ENCODE data around the gene NHS. TPM values are rescaled to one million over a fixed set of nuclear protein-coding genes. Genes with fewer than 3 reads are reported as not detected.

The NHS gene
- total and polyA plus RNA-seq, 11 donors, result 0.22 to 3.4 (median 1.1) TPM

DNA sequence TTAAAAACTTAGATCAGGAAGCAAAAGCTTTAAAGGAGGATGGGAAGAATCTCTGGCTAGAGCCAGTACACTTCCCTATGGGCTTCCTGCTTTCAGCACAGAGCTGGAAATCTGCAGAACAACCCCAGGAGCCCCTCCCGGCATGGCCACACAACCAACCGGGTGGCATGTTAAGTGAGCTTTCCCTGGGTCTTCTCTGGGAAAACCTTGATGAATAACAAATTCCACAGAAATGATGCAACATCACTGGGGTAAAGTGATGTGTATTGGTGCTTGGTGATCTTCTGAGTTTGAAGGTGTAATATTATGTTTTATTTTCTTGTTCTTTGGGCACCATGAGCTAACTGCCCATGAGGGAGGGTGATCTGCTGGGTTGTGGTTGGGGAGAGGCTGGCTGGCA is 22.1 kb downstream of the NHS start:
- Histone ChIP-seq H3K4me1 (no peaks in the 10 kb centered on the region), H3K27ac (no peak overlapping the region), H3K36me3 (no peaks in the 10 kb centered on the region), H3K9me3 (peaks cover 0 to 8% (median 0%) of the 10 kb centered on the region in 12 donors), H3K4me3 (no peak overlapping the region), H3K27me3 (peaks cover 0 to 2% (median 0%) of the 10 kb centered on the region in 9 donors)
- intact Hi-C loops (cut with DNase I), result no loop called here
- TF ChIP-seq, protein P1, sequence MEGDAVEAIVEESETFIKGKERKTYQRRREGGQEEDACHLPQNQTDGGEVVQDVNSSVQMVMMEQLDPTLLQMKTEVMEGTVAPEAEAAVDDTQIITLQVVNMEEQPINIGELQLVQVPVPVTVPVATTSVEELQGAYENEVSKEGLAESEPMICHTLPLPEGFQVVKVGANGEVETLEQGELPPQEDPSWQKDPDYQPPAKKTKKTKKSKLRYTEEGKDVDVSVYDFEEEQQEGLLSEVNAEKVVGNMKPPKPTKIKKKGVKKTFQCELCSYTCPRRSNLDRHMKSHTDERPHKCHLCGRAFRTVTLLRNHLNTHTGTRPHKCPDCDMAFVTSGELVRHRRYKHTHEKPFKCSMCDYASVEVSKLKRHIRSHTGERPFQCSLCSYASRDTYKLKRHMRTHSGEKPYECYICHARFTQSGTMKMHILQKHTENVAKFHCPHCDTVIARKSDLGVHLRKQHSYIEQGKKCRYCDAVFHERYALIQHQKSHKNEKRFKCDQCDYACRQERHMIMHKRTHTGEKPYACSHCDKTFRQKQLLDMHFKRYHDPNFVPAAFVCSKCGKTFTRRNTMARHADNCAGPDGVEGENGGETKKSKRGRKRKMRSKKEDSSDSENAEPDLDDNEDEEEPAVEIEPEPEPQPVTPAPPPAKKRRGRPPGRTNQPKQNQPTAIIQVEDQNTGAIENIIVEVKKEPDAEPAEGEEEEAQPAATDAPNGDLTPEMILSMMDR (IDR thresholded peaks at IDR 0.05), result no peak
- TF ChIP-seq POLR2A (IDR thresholded peaks at IDR 0.05), result no peak
- DNase-seq (no peak), ATAC-seq (no peak)
- WGBS, 4 donors, result 56 to 71% (median 62%) methylated on average over 2 of the region's 2 CpGs

- intact Hi-C loops (cut with DNase I), result no loop called here
- peak overlapping the region in 6 of 12 donors; percentile 7 to 36 (median 25) for H3K27ac ChIP-seq
- H3K36me3 ChIP-seq, result no peaks in the 10 kb centered on the region
- ATAC-seq (peak; percentile 37 to 73 (median 42)), DNase-seq (peak in 2 of 5 donors; percentile 21 to 27)
- TF ChIP-seq, protein P1 (IDR thresholded peaks at IDR 0.05), result no peak
- TF ChIP-seq POLR2A (IDR thresholded peaks at IDR 0.05), result no peak
- peaks cover 0 to 5% (median 0%) of the 10 kb centered on the region in 12 donors for H3K9me3 ChIP-seq
- H3K4me3 ChIP-seq, result no peak overlapping the region
- peaks cover 0 to 2% (median 0%) of the 10 kb centered on the region in 9 donors for H3K27me3 ChIP-seq
- no peaks in the 10 kb centered on the region for H3K4me1 ChIP-seq
- WGBS, 4 donors, result 38 to 58% (median 41%) methylated on average over 2 of the region's 2 CpGs
Observed at GRCh38 chrX:17403189-17403691, 28.2 kb downstream of the NHS start.

DNA sequence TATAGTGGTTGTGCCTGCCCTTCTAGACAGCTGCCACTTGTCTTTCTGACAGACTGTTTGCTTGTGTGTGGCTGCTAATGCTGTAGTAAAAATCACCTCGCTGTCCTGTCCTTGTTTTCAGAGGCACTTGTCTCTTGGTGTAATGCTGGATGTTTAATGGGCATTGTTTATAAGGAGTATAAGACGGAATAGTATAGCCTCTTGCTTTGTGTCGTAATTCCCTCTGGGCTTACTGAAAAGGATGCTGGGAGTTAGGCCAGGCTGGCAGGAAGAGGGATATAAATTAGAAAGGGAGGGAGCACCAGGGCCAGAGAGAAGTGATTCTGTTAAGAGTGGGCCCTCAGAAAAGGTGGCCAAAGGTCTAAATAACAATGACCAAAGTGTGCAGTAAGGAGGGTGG is 29.0 kb downstream of the NHS start:
- Histone ChIP-seq H3K27ac (peak overlapping the region in 6 of 12 donors; percentile 14 to 36 (median 25)), H3K4me1 (no peaks in the 10 kb centered on the region)
- intact Hi-C loops (cut with DNase I), result no loop called here

DNA sequence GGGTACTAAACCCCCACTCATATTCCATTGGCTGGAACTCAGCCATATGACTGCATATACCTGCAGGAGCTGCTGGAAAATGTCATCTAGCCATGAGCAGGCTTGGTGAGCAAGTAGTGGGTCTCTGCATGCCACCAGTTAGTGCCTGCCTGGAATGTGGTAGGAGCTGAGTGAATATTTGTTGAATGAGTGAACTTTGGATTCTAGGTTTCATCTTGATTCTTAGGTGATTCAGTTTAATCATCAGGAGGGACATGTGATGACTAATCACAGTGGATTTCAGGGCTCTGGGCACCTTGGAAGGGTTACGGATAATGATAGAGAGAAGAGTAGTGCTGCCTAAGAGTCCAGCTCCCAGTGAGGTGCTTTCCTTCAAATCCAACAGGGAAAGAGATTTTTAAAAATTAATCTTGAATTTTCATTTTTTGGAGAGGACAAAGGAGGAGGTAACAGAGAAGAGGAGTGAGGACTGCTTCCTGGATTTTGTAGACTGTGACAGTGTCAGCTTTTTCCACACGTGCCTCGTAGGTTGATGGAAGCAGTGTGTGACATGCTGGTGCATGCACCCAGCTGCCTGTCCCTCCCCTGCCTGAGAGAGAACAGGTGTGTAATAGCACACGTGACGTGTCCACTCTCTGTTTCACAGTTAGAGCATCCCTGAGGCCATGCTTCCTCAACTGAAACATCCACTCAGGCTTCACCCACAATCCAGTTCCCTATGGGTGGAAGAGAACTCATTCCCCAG is 30.4 kb downstream of the NHS start:
- no peaks in the 10 kb centered on the region for H3K36me3 ChIP-seq
- WGBS, 4 donors, result 73 to 91% (median 76%) methylated on average over 5 of the region's 5 CpGs
- TF ChIP-seq POLR2A (IDR thresholded peaks at IDR 0.05), result no peak
- TF ChIP-seq, protein P1 (IDR thresholded peaks at IDR 0.05), result no peak

More for the DNA sequence above, 29.0 kb downstream of the NHS start:
- Histone ChIP-seq H3K4me3 (no peak overlapping the region), H3K36me3 (no peaks in the 10 kb centered on the region), H3K27me3 (peaks cover 0 to 2% (median 0%) of the 10 kb centered on the region in 9 donors), H3K9me3 (no peaks in the 10 kb centered on the region)
- DNase-seq (no peak), ATAC-seq (no peak)
- TF ChIP-seq, protein P1 (IDR thresholded peaks at IDR 0.05), result no peak
- no peak for TF ChIP-seq POLR2A (IDR thresholded peaks at IDR 0.05)
- WGBS, 4 donors, result 53 to 74% (median 64%) methylated on average over 3 of the region's 3 CpGs

More for the DNA sequence above, 30.4 kb downstream of the NHS start:
- no peak overlapping the region for H3K27ac ChIP-seq
- H3K27me3 ChIP-seq, result no peaks in the 10 kb centered on the region
- no peak for ATAC-seq
- no peaks in the 10 kb centered on the region for H3K9me3 ChIP-seq
- no peak for DNase-seq
- no peak overlapping the region for H3K4me3 ChIP-seq
- intact Hi-C loops (cut with DNase I), result no loop called here
- H3K4me1 ChIP-seq, result no peaks in the 10 kb centered on the region
